Lower leg skin (tissue), 3 donors: Measurements from ENCODE around the gene PDE6A.

Source experiments
- CTCF ChIP-seq, 3 donors: fragments of 450-650 bp; IDR thresholded peaks; one replicate each; pipeline ENCODE4 v1.5.1; 2016; ENCODE audit warnings: antibody characterized with exemption in 3 of 3, mild to moderate bottlenecking in 3 of 3, moderate library complexity in 2 of 3
- POLR2A ChIP-seq, 2 donors: fragments of 450-650 bp; IDR thresholded peaks; one replicate each; pipeline ENCODE4 v1.6.1; 2016 to 2017; ENCODE audit warnings: antibody characterized with exemption in 2 of 2, mild to moderate bottlenecking in 1 of 2, moderate library complexity in 1 of 2

GRCh38 chr5:149886060-149886459 is 58.5 kb downstream of the PDE6A start:
- no peak for TF ChIP-seq CTCF (IDR thresholded peaks at IDR 0.05)
- no peak for TF ChIP-seq POLR2A (IDR thresholded peaks at IDR 0.05)
